BLaER1 (cell line): ENCODE results near the gene SASH1.
"Not testable (repeated sequence)": the region's sequence is repeated elsewhere in the genome, so short reads cannot be mapped to it uniquely, and the experiment has no call there.

Experiments
- H3K27ac ChIP-seq: shearing (Covaris generic); formaldehyde crosslinking; 2 replicates; pipeline ENCODE4 v1.8.1; 2022
- H3K27me3 ChIP-seq: shearing (Covaris generic); formaldehyde crosslinking; 2 replicates; pipeline ENCODE4 v1.8.1; 2022
- H3K36me3 ChIP-seq: shearing (Covaris generic); formaldehyde crosslinking; 2 replicates; pipeline ENCODE4 v1.8.1; 2022
- H3K4me1 ChIP-seq: shearing (Covaris generic); formaldehyde crosslinking; 2 replicates; pipeline ENCODE4 v1.8.1; 2022
- H3K4me2 ChIP-seq: shearing (Covaris generic); formaldehyde crosslinking; 2 replicates; pipeline ENCODE4 v1.8.1; 2022
- H3K4me3 ChIP-seq: shearing (Covaris generic); formaldehyde crosslinking; 2 replicates; pipeline ENCODE4 v1.8.1; 2022
- H3K9ac ChIP-seq: shearing (Covaris generic); formaldehyde crosslinking; 2 replicates; pipeline ENCODE4 v1.8.1; 2022
- H3K9me3 ChIP-seq: shearing (Covaris generic); formaldehyde crosslinking; 2 replicates; pipeline ENCODE4 v1.8.1; 2022
- H4K20me1 ChIP-seq: shearing (Covaris generic); formaldehyde crosslinking; 2 replicates; pipeline ENCODE4 v1.8.1; 2022
- Cebpa-rat ChIP-seq: shearing (Covaris generic); IDR thresholded peaks from 2 replicates; pipeline ENCODE4 v1.8.1; 2022

Gene SASH1

DNA sequence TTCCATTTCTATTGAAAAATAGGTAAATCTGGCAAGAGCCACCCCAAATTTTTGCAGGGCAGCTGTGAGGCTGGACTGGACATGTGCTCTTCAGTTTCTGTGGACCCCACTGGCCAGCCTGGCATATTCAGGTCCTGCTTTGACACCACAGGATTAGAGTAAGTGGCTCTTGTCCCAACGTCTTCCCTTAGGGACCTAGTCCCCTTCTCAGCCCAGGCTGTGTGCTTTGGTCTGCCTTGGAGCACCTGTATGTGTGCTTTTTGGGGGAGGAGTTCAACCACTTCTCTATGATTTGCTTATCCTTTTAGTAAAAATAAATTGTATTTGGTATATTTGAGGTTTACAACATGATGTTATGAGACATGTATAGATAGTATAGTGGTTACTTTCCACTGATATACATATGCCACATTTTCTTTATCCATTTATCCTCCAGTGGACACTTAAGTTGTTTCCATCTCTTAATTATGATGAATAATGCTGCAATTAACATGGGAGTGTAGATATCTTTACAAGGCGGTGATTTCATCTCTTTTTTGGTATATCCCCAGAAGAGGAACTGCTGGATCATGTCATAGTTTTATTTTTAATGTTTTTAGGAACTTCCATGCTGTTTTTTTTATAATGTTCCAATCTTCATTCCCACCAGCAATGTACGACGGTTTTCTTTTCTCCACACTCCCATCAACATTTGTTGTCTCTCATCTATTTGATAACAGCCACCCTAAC, 236.4 kb downstream of the SASH1 start:
- no peak overlapping the region for H3K27ac ChIP-seq
- H3K4me1 ChIP-seq: no peaks in the 10 kb centered on the region
- H3K36me3 ChIP-seq: no peaks in the 10 kb centered on the region
- H3K9me3 ChIP-seq: peaks cover 11% of the 10 kb centered on the region; the same call in 1 of the 2 replicates
- H3K4me3 ChIP-seq: no peak overlapping the region
- no peak for TF ChIP-seq Cebpa-rat
- H3K4me2 ChIP-seq: no peak overlapping the region
- no peaks in the 10 kb centered on the region for H4K20me1 ChIP-seq
- H3K9ac ChIP-seq: no peak overlapping the region
- H3K27me3 ChIP-seq: no peaks in the 10 kb centered on the region

GRCh38 chr6:148580442-148580841, 237.8 kb downstream of the SASH1 start:
- no peak overlapping the region for H3K9ac ChIP-seq
- H3K4me1 ChIP-seq: no peaks in the 10 kb centered on the region
- H3K27me3 ChIP-seq: no peaks in the 10 kb centered on the region
- H3K4me3 ChIP-seq: no peak overlapping the region
- peaks cover 22% of the 10 kb centered on the region for H3K9me3 ChIP-seq
- no peaks in the 10 kb centered on the region for H3K36me3 ChIP-seq
- no peak overlapping the region for H3K27ac ChIP-seq
- no peak overlapping the region for H3K4me2 ChIP-seq
- TF ChIP-seq Cebpa-rat: no peak
- H4K20me1 ChIP-seq: no peaks in the 10 kb centered on the region

GRCh38 chr6:148583631-148584030, 241.0 kb downstream of the SASH1 start:
- H3K4me1 ChIP-seq: no peaks in the 10 kb centered on the region
- H3K27me3 ChIP-seq: no peaks in the 10 kb centered on the region
- no peaks in the 10 kb centered on the region for H3K36me3 ChIP-seq
- H3K9ac ChIP-seq: no peak overlapping the region
- H3K4me3 ChIP-seq: no peak overlapping the region
- H4K20me1 ChIP-seq: no peaks in the 10 kb centered on the region
- TF ChIP-seq Cebpa-rat: no peak
- H3K9me3 ChIP-seq: peaks cover 51% of the 10 kb centered on the region
- no peak overlapping the region for H3K4me2 ChIP-seq
- H3K27ac ChIP-seq: no peak overlapping the region

- not testable (repeated sequence) for H3K4me2 ChIP-seq, H3K36me3 ChIP-seq, H4K20me1 ChIP-seq, H3K27ac ChIP-seq, H3K9ac ChIP-seq, H3K4me3 ChIP-seq, H3K4me1 ChIP-seq, H3K27me3 ChIP-seq
- H3K9me3 ChIP-seq: peaks cover 69% of the 10 kb centered on the region
These were observed 243.0 kb downstream of the SASH1 start for GRCh38 chr6:148585641-148586040.

DNA sequence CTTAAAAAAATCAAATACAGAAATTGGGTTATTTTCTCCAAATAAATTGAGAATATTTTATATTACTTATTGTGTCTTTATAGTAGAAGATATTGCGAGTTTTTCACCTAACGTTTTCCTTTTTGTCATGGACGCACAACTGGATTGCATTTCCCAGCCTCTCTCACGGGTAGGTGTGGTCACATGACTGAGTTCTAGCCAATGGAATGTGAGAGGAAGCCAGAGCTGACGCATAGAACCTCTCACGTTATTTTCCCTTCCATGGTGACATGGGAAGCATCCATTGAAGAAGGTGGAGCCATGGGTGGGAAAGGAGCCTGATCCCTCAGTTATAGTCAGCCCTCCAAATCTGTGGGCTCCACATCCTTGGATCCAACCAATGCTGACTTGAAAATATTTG, 248.2 kb downstream of the SASH1 start:
- H3K4me3 ChIP-seq: no peak overlapping the region
- peaks cover 52% of the 10 kb centered on the region for H3K9me3 ChIP-seq
- TF ChIP-seq Cebpa-rat: no peak
- peaks cover 10% of the 10 kb centered on the region for H3K4me1 ChIP-seq
- H3K9ac ChIP-seq: no peak overlapping the region
- no peak overlapping the region for H3K4me2 ChIP-seq
- no peaks in the 10 kb centered on the region for H3K36me3 ChIP-seq
- no peaks in the 10 kb centered on the region for H4K20me1 ChIP-seq
- no peaks in the 10 kb centered on the region for H3K27me3 ChIP-seq
- H3K27ac ChIP-seq: no peak overlapping the region

GRCh38 chr6:148591656-148592055, 249.0 kb downstream of the SASH1 start:
- no peak for TF ChIP-seq Cebpa-rat

DNA sequence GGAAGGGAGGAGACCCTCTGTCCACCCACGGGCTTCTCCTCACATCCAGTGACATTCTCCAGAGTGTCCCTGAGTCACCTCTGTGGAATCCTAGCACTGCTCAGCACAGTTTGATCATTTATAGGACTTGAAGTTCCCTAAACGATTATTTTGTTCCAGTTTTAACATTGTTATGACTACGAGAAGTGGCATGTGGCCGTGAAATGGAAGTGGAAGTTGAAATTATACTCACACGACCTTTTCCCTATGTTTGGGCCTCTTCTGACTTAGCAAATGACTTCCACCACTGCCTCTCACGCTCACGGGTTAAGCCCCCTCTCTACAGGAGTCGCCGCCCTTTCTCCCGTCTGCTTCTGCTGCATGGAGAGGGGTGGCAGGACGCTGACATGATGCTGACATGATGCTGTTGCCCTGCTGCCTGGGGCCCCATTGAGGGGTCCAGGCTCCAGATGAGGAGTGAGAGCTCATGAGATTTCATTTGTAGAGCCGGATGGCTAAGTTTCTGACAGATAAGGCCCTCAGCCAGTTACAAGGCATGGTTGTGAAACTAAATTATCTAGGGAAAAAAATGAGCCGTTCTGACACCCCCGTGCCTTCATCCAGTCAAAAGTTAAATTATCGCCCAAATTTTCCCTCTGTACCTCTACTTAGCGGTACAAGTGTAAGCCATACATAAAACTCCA, 250.6 kb downstream of the SASH1 start:
- no peak for TF ChIP-seq Cebpa-rat
- no peak overlapping the region for H3K9ac ChIP-seq
- H3K27ac ChIP-seq: no peak overlapping the region
- no peak overlapping the region for H3K4me3 ChIP-seq
- peaks cover 14% of the 10 kb centered on the region for H3K4me1 ChIP-seq
- H3K9me3 ChIP-seq: peaks cover 31% of the 10 kb centered on the region
- no peaks in the 10 kb centered on the region for H3K27me3 ChIP-seq
- H4K20me1 ChIP-seq: no peaks in the 10 kb centered on the region
- H3K36me3 ChIP-seq: no peaks in the 10 kb centered on the region
- H3K4me2 ChIP-seq: peak overlapping the region; percentile 29

More at GRCh38 chr6:148591656-148592055, 249.0 kb downstream of the SASH1 start:
- Histone ChIP-seq H3K27me3 (no peaks in the 10 kb centered on the region), H3K9me3 (peaks cover 44% of the 10 kb centered on the region), H3K36me3 (no peaks in the 10 kb centered on the region), H3K9ac (no peak overlapping the region), H4K20me1 (no peaks in the 10 kb centered on the region), H3K4me2 (no peak overlapping the region), H3K4me1 (peaks cover 10% of the 10 kb centered on the region), H3K27ac (no peak overlapping the region), H3K4me3 (no peak overlapping the region)

DNA sequence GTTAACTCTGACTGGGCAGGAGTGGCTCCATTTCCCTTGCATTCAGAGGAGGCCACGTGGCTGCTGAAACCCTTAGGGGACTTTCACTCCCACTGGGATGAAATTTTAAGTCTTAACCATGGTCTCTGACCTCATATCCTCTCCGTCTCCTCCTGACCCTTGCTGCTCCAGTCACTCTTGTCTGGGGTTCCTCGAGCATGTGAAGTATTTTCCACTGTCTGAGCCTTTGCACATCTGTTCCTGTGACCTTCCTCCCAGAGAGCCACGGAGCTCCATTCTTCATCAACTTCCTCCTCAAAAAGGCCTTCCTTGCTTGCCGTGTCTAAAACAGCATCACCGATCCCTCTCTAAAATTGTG, 251.2 kb downstream of the SASH1 start:
- Histone ChIP-seq H3K4me2 (peak overlapping the region; percentile 29), H4K20me1 (no peaks in the 10 kb centered on the region), H3K27me3 (no peaks in the 10 kb centered on the region), H3K4me3 (no peak overlapping the region), H3K36me3 (no peaks in the 10 kb centered on the region), H3K27ac (no peak overlapping the region), H3K9ac (no peak overlapping the region), H3K4me1 (peaks cover 19% of the 10 kb centered on the region), H3K9me3 (peaks cover 25% of the 10 kb centered on the region)
- no peak for TF ChIP-seq Cebpa-rat

- no peaks in the 10 kb centered on the region for H4K20me1 ChIP-seq
- H3K4me1 ChIP-seq: peaks cover 21% of the 10 kb centered on the region
- no peak for TF ChIP-seq Cebpa-rat
- no peaks in the 10 kb centered on the region for H3K36me3 ChIP-seq
- H3K4me2 ChIP-seq: no peak overlapping the region
- H3K9ac ChIP-seq: no peak overlapping the region
- no peak overlapping the region for H3K4me3 ChIP-seq
- H3K27ac ChIP-seq: no peak overlapping the region
- peaks cover 15% of the 10 kb centered on the region for H3K9me3 ChIP-seq
- no peaks in the 10 kb centered on the region for H3K27me3 ChIP-seq
These were observed 252.9 kb downstream of the SASH1 start for GRCh38 chr6:148595550-148595949.

- no peak for TF ChIP-seq Cebpa-rat
- Histone ChIP-seq H3K9ac (no peak overlapping the region), H3K4me3 (no peak overlapping the region), H3K27ac (no peak overlapping the region), H3K9me3 (peaks cover 21% of the 10 kb centered on the region), H4K20me1 (no peaks in the 10 kb centered on the region), H3K36me3 (no peaks in the 10 kb centered on the region), H3K4me1 (peaks cover 21% of the 10 kb centered on the region), H3K27me3 (no peaks in the 10 kb centered on the region), H3K4me2 (no peak overlapping the region)
These were observed 254.3 kb downstream of the SASH1 start for GRCh38 chr6:148596891-148597455.
